Endothelial cell of umbilical vein (primary cell): ENCODE measurements around the gene LZTS2. TPM values are rescaled to one million over a fixed set of nuclear protein-coding genes. Genes with fewer than 3 reads are reported as not detected.

Experiments
- BruUV-seq: library from RNA; stranded (reverse); fragments of 400-500 nt; replicated peaks from 2 replicates; lab custom pipeline; 2021; lab: Mats Ljungman, UMichigan
- CTCF ChIA-PET: fragments of 300-600, 350-600 bp; sonication (Branson Sonifier 250); formaldehyde crosslinking; loops from one replicate; lab custom pipeline; 2021; ENCODE audit warnings: antibody characterized with exemption, inconsistent platforms; lab: Charles Lee
- POLR2A ChIA-PET: fragments of 300-600, 350-600 bp; sonication (Branson Sonifier 250); formaldehyde crosslinking; loops from one replicate; lab custom pipeline; 2021; ENCODE audit warnings: antibody characterized with exemption, inconsistent platforms; lab: Charles Lee
- DNase-seq: peaks from one replicate; pipeline ENCODE4 v3.0.0-alpha.2; 2011; ENCODE audit warnings: low read depth, low spot score
- FAIRE-seq: peaks from 2 replicates; lab custom pipeline; 2011; peaks lifted over from hg19 to GRCh38; lab: Jason Lieb, UNC
- H2AFZ ChIP-seq: 2 replicates; pipeline ENCODE4 v1.6.0; 2012; ENCODE audit warnings: low read depth, low read length, control low read depth, inconsistent platforms
- H3K27ac ChIP-seq: 2 replicates; pipeline ENCODE4 v1.5.1; 2011; ENCODE audit warnings: low read depth, mild to moderate bottlenecking, control low read depth, low read length, moderate library complexity; ENCODE audit not compliant: insufficient read depth
- H3K27me3 ChIP-seq, 2 experiments: 2 replicates each; pipeline versions ENCODE4 v1.6.0 to v1.6.1; 2011; ENCODE audit warnings: low read length in 2 of 2, mixed read lengths in 1 of 2; ENCODE audit not compliant: control insufficient read depth in 2 of 2, insufficient read depth in 2 of 2
- H3K36me3 ChIP-seq, 2 experiments: 2 replicates in 1 of 2; 3 replicates in 1 of 2; pipeline ENCODE4 v1.5.1; 2011; ENCODE audit warnings: low read length in 2 of 2, mild to moderate bottlenecking in 1 of 2, moderate library complexity in 1 of 2; ENCODE audit not compliant: control insufficient read depth in 2 of 2, insufficient read depth in 2 of 2; ENCODE audit errors: extremely low read depth in 1 of 2
- H3K4me1 ChIP-seq: 3 replicates; pipeline ENCODE4 v1.5.1; 2011; ENCODE audit warnings: mild to moderate bottlenecking, low read length; ENCODE audit not compliant: control insufficient read depth, insufficient read depth; ENCODE audit errors: extremely low read depth
- H3K4me2 ChIP-seq: 2 replicates; pipeline ENCODE4 v1.6.1; 2011; ENCODE audit warnings: low read length, control low read depth, mixed read lengths; ENCODE audit not compliant: insufficient read depth
- H3K4me3 ChIP-seq, 3 experiments: fragments of 200-600 bp in 1 of 3; sonication (generic), shearing (Covaris generic) in 1 of 3; replicated peaks in 1 of 3; 2 replicates each; pipeline ENCODE4 v1.5.1; 2011 to 2016; ENCODE audit warnings: control low read depth in 3 of 3, low read length in 3 of 3, mild to moderate bottlenecking in 2 of 3, inconsistent platforms in 1 of 3, low read depth in 1 of 3, moderate library complexity in 1 of 3; ENCODE audit not compliant: insufficient read depth in 1 of 3
- H3K79me2 ChIP-seq: 2 replicates; pipeline ENCODE4 v1.6.0; 2012; ENCODE audit warnings: low read length, inconsistent platforms; ENCODE audit not compliant: control insufficient read depth, insufficient read depth
- H3K9ac ChIP-seq: replicated peaks from 2 replicates; pipeline ENCODE3; 2011; ENCODE audit warnings: low read length, control low read depth; ENCODE audit not compliant: insufficient read depth; ENCODE audit errors: extremely low read depth
- H3K9me1 ChIP-seq: replicated peaks from 3 replicates; pipeline ENCODE4 v1.6.0; 2011; ENCODE audit warnings: mild to moderate bottlenecking, low read length; ENCODE audit not compliant: control insufficient read depth, insufficient read depth; ENCODE audit errors: extremely low read depth
- H3K9me3 ChIP-seq: replicated peaks from 2 replicates; pipeline ENCODE4 v1.5.1; 2012; ENCODE audit warnings: low read length, inconsistent platforms; ENCODE audit not compliant: control insufficient read depth, insufficient read depth
- H4K20me1 ChIP-seq: replicated peaks from 2 replicates; pipeline ENCODE3; 2011; ENCODE audit warnings: mild to moderate bottlenecking, low read length; ENCODE audit not compliant: control insufficient read depth, insufficient read depth; ENCODE audit errors: extremely low read depth
- CTCF ChIP-seq, 2 donors: IDR thresholded peaks; 1 replicate in 1 of 2; 2 replicates in 1 of 2; pipeline ENCODE4 v1.5.1; 2011; ENCODE audit warnings: low read length in 2 of 2, mild to moderate bottlenecking in 2 of 2, moderate library complexity in 2 of 2, control low read depth in 1 of 2, inconsistent platforms in 1 of 2, low read depth in 1 of 2; ENCODE audit not compliant: insufficient read depth in 1 of 2; ENCODE audit errors: extremely low read depth in 1 of 2
- EZH2 ChIP-seq: IDR thresholded peaks from 2 replicates; pipeline ENCODE4 v1.6.1; 2012; ENCODE audit warnings: borderline replicate concordance, low read depth, mild to moderate bottlenecking, moderate library complexity, low read length, inconsistent platforms; ENCODE audit not compliant: severe bottlenecking
- GATA2 ChIP-seq: IDR thresholded peaks from 2 replicates; pipeline ENCODE4 v1.7.0; 2011; ENCODE audit warnings: low read depth, mild to moderate bottlenecking, moderate library complexity, mixed read lengths, low read length; ENCODE audit not compliant: insufficient read length, insufficient read depth
- JUN ChIP-seq: IDR thresholded peaks from 2 replicates; pipeline ENCODE4 v1.6.1; 2011; ENCODE audit warnings: borderline replicate concordance, low read depth; ENCODE audit not compliant: insufficient read length, insufficient read depth
- POLR2A ChIP-seq: IDR thresholded peaks from 2 replicates; pipeline ENCODE4 v1.6.1; 2012; ENCODE audit warnings: low read depth, mild to moderate bottlenecking, control low read depth, low read length
- POLR2AphosphoS5 ChIP-seq: IDR thresholded peaks from 2 replicates; pipeline ENCODE4 v1.6.1; 2012; ENCODE audit warnings: low read depth, mild to moderate bottlenecking, control low read depth, low read length, moderate library complexity; ENCODE audit not compliant: insufficient read depth
- dilution Hi-C: fragments of 300-500 bp; cut with MboI; formaldehyde crosslinking; loops from one replicate; pipeline ENCODE4 v1.15.0; 2019; ENCODE audit warnings: low sequenced_read_pairs; ENCODE audit not compliant: extremely low pct_ligation_motif_present
- intact Hi-C: fragments of 100-400 bp; cut with micrococcal nuclease; formaldehyde crosslinking; loops from one replicate; pipeline ENCODE4 v1.10.0; 2022
- polyA plus RNA-seq, 4 experiments: library from polyadenylated mRNA; depleted of rRNA in 3 of 4; stranded (reverse) in 3 of 4; unstranded in 1 of 4; fragments of >200 nt; gene quantifications; 2 replicates each; pipeline versions ENCODE4 v1.2.1 to v1.2.3, GENCODE V29; 2011 to 2012; ENCODE audit warnings: missing spikeins in 1 of 4
- total RNA-seq: library from RNA; stranded (reverse); gene quantifications from 2 replicates; pipeline ENCODE4 v1.2.3, GENCODE V29; 2021

The LZTS2 gene
- total and polyA plus RNA-seq, 2 donors (not counting 3 experiments of a cell fraction or from before 2014, with no cell fraction given): 70.8 to 79.5 TPM

- no peak overlapping the region for H3K4me2 ChIP-seq
- H3K36me3 ChIP-seq: peaks cover 0 to 4% of the 10 kb centered on the region in 2 experiments
- no peaks in the 10 kb centered on the region for H3K27me3 ChIP-seq
- no peaks in the 10 kb centered on the region for H3K9me3 ChIP-seq
- BruUV-seq: no TSS peak
- no peak overlapping the region for H3K9ac ChIP-seq
- no peaks in the 10 kb centered on the region for H4K20me1 ChIP-seq
- POLR2A ChIA-PET: no interaction called here
- no peaks in the 10 kb centered on the region for H3K9me1 ChIP-seq
- dilution Hi-C loops (no loop called here), intact Hi-C loops (no loop called here)
- TF ChIP-seq POLR2AphosphoS5: no peak
- TF ChIP-seq CTCF (IDR thresholded peaks at IDR 0.05; ENCODE audit: extremely low read depth in 1 of 2, insufficient read depth in 1 of 2, low read depth in 1 of 2, low read length in 2 of 2): no peak
- no peak for TF ChIP-seq POLR2A
- H3K79me2 ChIP-seq: no peaks in the 10 kb centered on the region
- peaks cover 12% of the 10 kb centered on the region for H3K4me1 ChIP-seq
- no peak overlapping the region for H3K4me3 ChIP-seq
- CTCF ChIA-PET: interaction anchor here (1.3 to 5.3 kb wide), 4 partner anchors 9 to 49 kb away, joined by 4 to 54 read pairs (median 5); no protein-coding TSS in a partner anchor
- H2AFZ ChIP-seq: no peak overlapping the region
- no peak for FAIRE-seq
- H3K27ac ChIP-seq: no peak overlapping the region
- no peak for DNase-seq
Observed at GRCh38 chr10:100965820-100966219, 33.8 kb upstream of the LZTS2 start.

- Histone ChIP-seq H3K4me1 (peaks cover 12% of the 10 kb centered on the region), H3K9me1 (no peaks in the 10 kb centered on the region), H3K27ac (no peak overlapping the region), H4K20me1 (no peaks in the 10 kb centered on the region), H3K9ac (no peak overlapping the region), H3K9me3 (no peaks in the 10 kb centered on the region), H3K27me3 (no peaks in the 10 kb centered on the region), H3K36me3 (peaks cover 0 to 4% of the 10 kb centered on the region in 2 experiments), H3K4me3 (no peak overlapping the region), H3K79me2 (no peaks in the 10 kb centered on the region), H3K4me2 (no peak overlapping the region), H2AFZ (no peak overlapping the region)
- TF ChIP-seq GATA2 (no peak), EZH2 (no peak), JUN (no peak)
- DNase-seq: no peak
- ChIA-PET POLR2A (no interaction called here), CTCF (interaction anchor here (1.0 to 5.3 kb wide), 4 partner anchors 10 to 48 kb away, joined by 4 to 54 read pairs (median 15); no protein-coding TSS in a partner anchor)
- BruUV-seq: no TSS peak
- intact Hi-C loops (no loop called here), dilution Hi-C loops (no loop called here)
- FAIRE-seq: no peak
Observed at GRCh38 chr10:100966887-100967286, 32.7 kb upstream of the LZTS2 start.
